ENCODE measurements around the gene SV2C.

The SV2C gene

GRCh38 chr5:76388791-76389512 lies 305.8 kb downstream of the SV2C start:
- no peak for DNase-seq

- DNase-seq: no peak
Observed at GRCh38 chr5:76389513-76390154, 306.5 kb downstream of the SV2C start.

- no peak for DNase-seq
Observed at GRCh38 chr5:76391014-76391413, 307.8 kb downstream of the SV2C start.

GRCh38 chr5:76393035-76393680 lies 310.0 kb downstream of the SV2C start:
- DNase-seq: no peak

GRCh38 chr5:76397200-76397599 lies 314.0 kb downstream of the SV2C start:
- DNase-seq: no peak

GRCh38 chr5:76399268-76399667 lies 316.1 kb downstream of the SV2C start:
- DNase-seq: no peak

- DNase-seq: no peak
Observed at GRCh38 chr5:76400466-76400865, 317.3 kb downstream of the SV2C start.

GRCh38 chr5:76401801-76402250 lies 318.6 kb downstream of the SV2C start:
- DNase-seq: peak; percentile 34

GRCh38 chr5:76402251-76402885 lies 319.2 kb downstream of the SV2C start:
- DNase-seq: peak; percentile 87

- DNase-seq: peak; percentile 87
Observed at GRCh38 chr5:76402886-76403765, 319.9 kb downstream of the SV2C start, which contains the start of gene IQGAP2. Gene IQGAP2, plus strand, starts transcription at chr5:76403285. Its CDS starts 261 bp downstream, at chr5:76403546.

Data from GF-D8 (cell line).